Measurements from ENCODE around the gene TPRKB.
"Not testable (repeated sequence)": the region's sequence is repeated elsewhere in the genome, so short reads cannot be mapped to it uniquely, and the experiment has no call there.

The TPRKB gene

GRCh38 chr2:73705091-73705490 is 32.1 kb downstream of the TPRKB start:
- Histone ChIP-seq H2BK12ac (ENCODE audit: low read length) (no peak overlapping the region), H3K79me1 (ENCODE audit: low read length) (no peaks in the 10 kb centered on the region), H3K9ac (ENCODE audit: low read length) (no peak overlapping the region), H4K8ac (ENCODE audit: low read depth, low read length) (no peak overlapping the region), H2AFZ (ENCODE audit: insufficient read depth, low read length, poor library complexity) (no peak overlapping the region), H3K27me3 (ENCODE audit: insufficient read depth, low read length) (no peaks in the 10 kb centered on the region), H3K4me3 (ENCODE audit: low read depth, low read length) (peak overlapping the region; percentile 1), H3K14ac (ENCODE audit: low read length) (no peak overlapping the region), H3K4ac (ENCODE audit: low read depth, low read length) (no peak overlapping the region), H3K9me3 (ENCODE audit: insufficient read depth, low read depth, low read length) (peaks cover 5% of the 10 kb centered on the region), H3K23ac (ENCODE audit: low read length) (no peak overlapping the region), H3K4me2 (ENCODE audit: low read length) (no peak overlapping the region), H3K79me2 (ENCODE audit: control insufficient read depth, insufficient read depth, low read length, poor library complexity) (no peaks in the 10 kb centered on the region), H2AK5ac (ENCODE audit: low read length) (no peak overlapping the region), H4K91ac (ENCODE audit: low read depth, low read length) (no peak overlapping the region), H3K4me1 (ENCODE audit: control insufficient read depth in 1 of 2, insufficient read depth in 2 of 2, low read length in 2 of 2) (no peaks in the 10 kb centered on the region), H3K27ac (ENCODE audit: low read depth, low read length) (no peak overlapping the region), H3K36me3 (ENCODE audit: control insufficient read depth in 1 of 2, insufficient read depth in 2 of 2, low read length in 2 of 2) (no peaks in the 10 kb centered on the region), H4K12ac (ENCODE audit: low read depth, low read length) (no peak overlapping the region), H2BK120ac (ENCODE audit: insufficient read depth, low read length, poor library complexity) (no peak overlapping the region), H3K18ac (ENCODE audit: low read length) (no peak overlapping the region), H2BK5ac (ENCODE audit: low read depth, low read length, poor library complexity) (no peak overlapping the region)
- no peak for DNase-seq
- WGBS (ENCODE audit: extremely low coverage, insufficient coverage, insufficient read length): no CpG with 5 or more reads among the region's 7 CpGs

- Histone ChIP-seq H4K8ac (ENCODE audit: low read depth, low read length) (no peak overlapping the region), H2AFZ (ENCODE audit: insufficient read depth, low read length, poor library complexity) (no peak overlapping the region), H3K79me1 (ENCODE audit: low read length) (no peaks in the 10 kb centered on the region), H2BK120ac (ENCODE audit: insufficient read depth, low read length, poor library complexity) (no peak overlapping the region), H3K36me3 (ENCODE audit: control insufficient read depth in 1 of 2, insufficient read depth in 2 of 2, low read length in 2 of 2) (no peaks in the 10 kb centered on the region), H3K79me2 (ENCODE audit: control insufficient read depth, insufficient read depth, low read length, poor library complexity) (no peaks in the 10 kb centered on the region), H3K4me2 (ENCODE audit: low read length) (no peak overlapping the region), H2AK5ac (ENCODE audit: low read length) (no peak overlapping the region), H4K12ac (ENCODE audit: low read depth, low read length) (no peak overlapping the region), H3K4ac (ENCODE audit: low read depth, low read length) (no peak overlapping the region), H3K23ac (ENCODE audit: low read length) (no peak overlapping the region), H2BK12ac (ENCODE audit: low read length) (no peak overlapping the region), H3K18ac (ENCODE audit: low read length) (no peak overlapping the region), H3K27ac (ENCODE audit: low read depth, low read length) (no peak overlapping the region), H3K14ac (ENCODE audit: low read length) (no peak overlapping the region), H3K9ac (ENCODE audit: low read length) (no peak overlapping the region), H3K9me3 (ENCODE audit: insufficient read depth, low read depth, low read length) (peaks cover 3% of the 10 kb centered on the region), H3K27me3 (ENCODE audit: insufficient read depth, low read length) (no peaks in the 10 kb centered on the region), H3K4me3 (ENCODE audit: low read depth, low read length) (no peak overlapping the region), H4K91ac (ENCODE audit: low read depth, low read length) (no peak overlapping the region), H2BK5ac (ENCODE audit: low read depth, low read length, poor library complexity) (no peak overlapping the region), H3K4me1 (ENCODE audit: control insufficient read depth in 1 of 2, insufficient read depth in 2 of 2, low read length in 2 of 2) (no peaks in the 10 kb centered on the region)
- no peak for DNase-seq
- no CpG with 5 or more reads among the region's 6 CpGs for WGBS (ENCODE audit: extremely low coverage, insufficient coverage, insufficient read length)
Measured at GRCh38 chr2:73704285-73704684, 32.9 kb downstream of the TPRKB start.

DNA sequence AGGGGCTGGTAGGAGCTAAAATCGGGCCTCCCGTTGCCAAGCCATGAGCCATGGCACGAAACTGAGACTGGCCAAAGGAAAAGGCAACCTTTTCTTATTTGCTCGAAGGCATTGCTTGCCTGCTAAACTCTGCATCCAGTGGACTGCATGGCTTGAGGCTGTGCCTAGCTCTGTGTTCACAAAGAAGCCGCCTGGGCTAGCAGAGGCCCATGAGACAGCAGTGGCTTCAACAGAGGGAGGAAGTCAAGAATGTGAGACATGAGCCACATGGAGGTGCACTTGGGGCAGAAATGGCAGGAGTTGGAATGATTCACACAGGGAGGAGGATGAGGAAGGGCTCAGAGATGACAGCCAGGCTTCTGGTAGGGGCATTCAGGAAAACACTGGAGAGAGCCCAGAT is 33.5 kb downstream of the TPRKB start:
- Histone ChIP-seq H4K91ac (ENCODE audit: low read depth, low read length) (no peak overlapping the region), H3K4me3 (ENCODE audit: low read depth, low read length) (no peak overlapping the region), H2BK5ac (ENCODE audit: low read depth, low read length, poor library complexity) (no peak overlapping the region), H3K4ac (ENCODE audit: low read depth, low read length) (no peak overlapping the region), H3K23ac (ENCODE audit: low read length) (no peak overlapping the region), H3K79me2 (ENCODE audit: control insufficient read depth, insufficient read depth, low read length, poor library complexity) (no peaks in the 10 kb centered on the region), H4K8ac (ENCODE audit: low read depth, low read length) (no peak overlapping the region), H3K36me3 (ENCODE audit: control insufficient read depth in 1 of 2, insufficient read depth in 2 of 2, low read length in 2 of 2) (no peaks in the 10 kb centered on the region), H3K79me1 (ENCODE audit: low read length) (no peaks in the 10 kb centered on the region), H2BK120ac (ENCODE audit: insufficient read depth, low read length, poor library complexity) (no peak overlapping the region), H3K9me3 (ENCODE audit: insufficient read depth, low read depth, low read length) (peaks cover 6% of the 10 kb centered on the region), H3K4me2 (ENCODE audit: low read length) (no peak overlapping the region), H3K27ac (ENCODE audit: low read depth, low read length) (no peak overlapping the region), H2AFZ (ENCODE audit: insufficient read depth, low read length, poor library complexity) (no peak overlapping the region), H3K4me1 (ENCODE audit: control insufficient read depth in 1 of 2, insufficient read depth in 2 of 2, low read length in 2 of 2) (no peaks in the 10 kb centered on the region), H3K14ac (ENCODE audit: low read length) (no peak overlapping the region), H2AK5ac (ENCODE audit: low read length) (no peak overlapping the region), H3K9ac (ENCODE audit: low read length) (no peak overlapping the region), H3K27me3 (ENCODE audit: insufficient read depth, low read length) (no peaks in the 10 kb centered on the region), H2BK12ac (ENCODE audit: low read length) (no peak overlapping the region), H4K12ac (ENCODE audit: low read depth, low read length) (no peak overlapping the region), H3K18ac (ENCODE audit: low read length) (no peak overlapping the region)
- DNase-seq: no peak
- WGBS (ENCODE audit: extremely low coverage, insufficient coverage, insufficient read length): no CpG with 5 or more reads among the region's 5 CpGs

DNA sequence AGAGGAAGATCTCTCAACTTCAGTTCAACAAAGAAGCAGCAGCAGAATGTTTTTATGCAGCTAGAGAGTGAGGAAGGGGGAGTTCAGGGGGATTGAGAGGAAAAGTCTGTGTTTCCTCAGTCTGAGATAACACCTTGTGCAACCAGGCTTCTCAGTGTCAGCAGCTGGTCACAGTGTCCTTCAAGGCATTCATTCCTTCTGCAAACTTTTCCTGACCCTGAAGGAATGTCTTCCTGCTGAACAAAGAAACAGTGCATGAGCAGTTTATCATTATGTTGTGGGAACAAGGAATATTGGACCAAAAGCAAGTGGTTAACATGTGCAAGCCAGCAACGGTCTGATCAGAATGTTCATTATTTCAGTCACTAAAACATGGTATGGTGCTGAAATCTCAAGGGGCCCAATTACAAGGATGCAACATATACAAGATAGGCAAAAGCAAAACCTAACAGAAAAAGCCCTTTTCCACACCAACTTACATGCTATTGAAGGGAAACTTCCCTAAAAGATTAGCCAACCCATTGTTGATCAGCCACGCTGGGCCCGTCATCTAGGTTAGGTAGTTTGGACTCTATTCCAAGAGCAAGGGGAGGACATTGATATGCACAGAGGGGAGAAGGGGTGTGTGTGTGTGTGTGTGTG is 34.2 kb downstream of the TPRKB start:
- not testable (repeated sequence) for H2AFZ ChIP-seq (ENCODE audit: insufficient read depth, low read length, poor library complexity); H4K91ac ChIP-seq (ENCODE audit: low read depth, low read length); DNase-seq; H2BK12ac ChIP-seq (ENCODE audit: low read length); H3K79me1 ChIP-seq (ENCODE audit: low read length); H2BK120ac ChIP-seq (ENCODE audit: insufficient read depth, low read length, poor library complexity); H3K4me2 ChIP-seq (ENCODE audit: low read length); H3K36me3 ChIP-seq (ENCODE audit: control insufficient read depth in 1 of 2, insufficient read depth in 2 of 2, low read length in 2 of 2); H3K4ac ChIP-seq (ENCODE audit: low read depth, low read length); H3K27ac ChIP-seq (ENCODE audit: low read depth, low read length); H3K27me3 ChIP-seq (ENCODE audit: insufficient read depth, low read length); H4K8ac ChIP-seq (ENCODE audit: low read depth, low read length); H3K14ac ChIP-seq (ENCODE audit: low read length); H4K12ac ChIP-seq (ENCODE audit: low read depth, low read length); H3K23ac ChIP-seq (ENCODE audit: low read length); H3K4me3 ChIP-seq (ENCODE audit: low read depth, low read length); H2AK5ac ChIP-seq (ENCODE audit: low read length); H3K79me2 ChIP-seq (ENCODE audit: control insufficient read depth, insufficient read depth, low read length, poor library complexity); H2BK5ac ChIP-seq (ENCODE audit: low read depth, low read length, poor library complexity); H3K4me1 ChIP-seq (ENCODE audit: control insufficient read depth in 1 of 2, insufficient read depth in 2 of 2, low read length in 2 of 2); H3K9me3 ChIP-seq (ENCODE audit: insufficient read depth, low read depth, low read length); H3K18ac ChIP-seq (ENCODE audit: low read length); H3K9ac ChIP-seq (ENCODE audit: low read length)
- WGBS (ENCODE audit: extremely low coverage, insufficient coverage, insufficient read length): no CpG with 5 or more reads among the region's 3 CpGs
